Brain pericyte (primary cell): ENCODE measurements around the gene HOXB13.
"Not testable (repeated sequence)": the region's sequence is repeated elsewhere in the genome, so short reads cannot be mapped to it uniquely, and the experiment has no call there.

ENCODE experiments used
- DNase-seq: peaks from one replicate; pipeline ENCODE4 v3.0.0-alpha.2; 2012; ENCODE audit warnings: low read depth, low spot score

Gene HOXB13

DNA sequence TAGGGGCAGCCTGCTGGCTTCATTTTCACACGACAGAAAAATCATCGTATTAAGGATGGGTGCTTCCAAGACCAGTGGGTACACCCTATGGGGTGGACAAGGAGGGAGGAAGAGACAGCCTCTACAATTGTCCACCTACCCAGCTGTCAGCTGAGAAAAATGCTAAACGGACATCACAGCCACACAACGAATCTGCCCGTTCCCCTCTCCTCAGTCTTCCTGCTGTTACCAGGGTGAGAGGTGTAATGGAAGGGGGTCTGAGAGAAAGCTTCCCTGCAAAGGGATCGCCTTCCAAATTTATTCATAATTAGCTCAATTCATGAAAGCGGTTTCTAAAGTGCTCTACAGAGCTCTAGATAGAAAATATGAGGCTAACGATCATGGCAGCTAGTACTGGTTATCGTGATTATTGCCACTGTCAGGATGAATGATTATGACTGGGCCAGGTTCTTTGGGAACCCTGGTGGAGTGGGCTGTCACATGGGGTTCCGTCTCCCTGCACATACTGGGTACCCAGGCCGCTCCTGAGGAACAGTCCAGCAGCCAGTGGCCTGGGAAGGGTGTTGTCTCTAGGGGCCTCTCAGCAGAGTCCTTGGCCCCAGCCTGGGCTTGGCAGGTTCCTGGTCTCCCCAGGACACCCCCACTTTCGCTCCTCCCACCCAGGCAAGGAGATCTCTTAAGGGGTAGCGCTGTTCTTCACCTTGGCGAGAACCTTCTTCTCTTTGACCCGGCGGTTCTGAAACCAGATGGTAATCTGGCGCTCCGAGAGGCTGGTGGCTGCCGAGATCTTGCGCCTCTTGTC, 2.2 kb downstream of the HOXB13 start:
- DNase-seq = no peak

DNA sequence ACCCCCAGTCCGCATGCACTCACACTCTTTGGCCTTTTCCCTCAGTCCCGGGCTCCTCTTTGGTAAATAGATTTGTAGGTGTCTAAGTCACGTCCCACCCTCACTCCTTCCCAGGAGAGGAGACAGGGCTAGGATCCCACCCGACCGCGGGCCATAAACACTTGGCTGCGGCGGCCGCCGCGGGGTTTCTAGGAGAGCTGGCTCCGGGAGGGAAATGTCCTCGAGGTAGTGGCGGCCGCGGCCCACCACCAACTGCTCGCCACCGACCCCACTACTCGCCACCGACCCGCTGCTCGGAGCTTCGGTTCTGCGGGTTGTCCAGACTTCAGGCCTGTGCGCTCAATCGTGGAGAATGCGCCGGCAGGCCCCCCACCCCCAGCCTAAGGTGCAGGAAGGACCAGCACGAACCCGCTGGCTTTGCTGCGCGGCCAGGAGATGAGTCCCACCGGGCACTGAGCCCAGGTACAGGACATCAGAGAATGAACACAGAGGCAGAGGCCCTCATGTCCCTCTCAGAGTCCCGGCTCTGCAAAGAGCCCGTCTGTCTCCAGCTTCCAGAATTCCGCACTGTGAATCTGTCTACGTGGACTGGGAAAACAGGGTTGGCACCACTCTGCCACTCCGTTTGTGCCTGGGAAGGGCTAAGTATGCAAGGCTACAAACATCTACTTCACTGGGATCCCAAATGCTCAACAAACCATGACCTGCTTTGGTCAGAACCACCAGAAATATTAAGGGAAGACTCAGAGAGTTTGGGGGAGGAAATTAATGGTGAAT, 3.1 kb downstream of the HOXB13 start:
- no peak for DNase-seq

DNA sequence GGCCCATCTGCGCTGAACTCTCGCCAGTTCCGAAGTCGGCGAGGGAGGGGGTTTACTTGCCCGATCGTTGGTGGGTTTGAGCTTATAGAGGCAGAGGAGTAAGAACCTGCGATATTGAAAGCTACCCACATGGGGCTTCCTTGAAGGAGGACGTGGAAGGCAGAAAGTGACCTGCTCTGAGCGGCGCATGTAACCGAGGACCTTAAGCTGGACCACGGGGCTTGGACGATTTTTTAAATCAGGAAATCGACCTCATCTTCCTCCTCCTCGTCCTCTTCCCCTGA, 3.6 kb downstream of the HOXB13 start:
- DNase-seq = no peak

DNA sequence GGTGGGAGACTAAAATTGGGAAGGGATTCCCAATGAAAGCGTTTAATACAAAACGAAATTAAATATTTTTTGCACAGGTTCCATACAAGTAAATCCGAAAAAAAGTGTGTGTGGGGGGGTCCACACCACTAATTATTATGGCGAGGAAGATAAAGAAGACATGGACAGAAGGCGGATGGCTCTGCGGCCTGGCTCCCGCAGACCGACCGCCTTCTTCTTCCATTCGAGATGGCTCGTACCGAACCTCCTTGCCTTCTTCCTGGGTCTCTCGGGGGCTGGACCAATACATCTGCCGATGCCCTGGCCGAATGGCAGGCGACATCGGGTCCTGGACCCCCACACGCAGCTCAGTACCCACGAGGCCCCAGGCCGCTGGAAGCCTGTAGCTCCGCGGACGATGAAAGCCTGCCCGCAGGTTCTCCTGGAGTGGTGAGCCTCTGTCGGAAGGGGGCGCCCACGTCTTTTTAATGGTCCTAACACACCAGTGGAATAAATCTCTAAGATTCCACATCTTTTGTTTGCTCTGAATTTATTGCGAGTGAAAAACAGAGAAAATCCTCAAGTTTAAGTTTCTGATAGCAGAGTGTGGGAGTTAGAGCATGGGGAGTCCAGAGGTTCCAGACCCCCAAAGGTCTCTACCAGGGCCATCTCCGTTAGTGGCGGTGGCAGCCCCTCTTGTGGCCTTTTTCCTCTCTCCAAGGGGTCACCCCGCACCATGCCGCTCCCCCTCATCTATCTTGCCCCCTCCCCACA, 4.1 kb downstream of the HOXB13 start:
- no peak for DNase-seq

DNA sequence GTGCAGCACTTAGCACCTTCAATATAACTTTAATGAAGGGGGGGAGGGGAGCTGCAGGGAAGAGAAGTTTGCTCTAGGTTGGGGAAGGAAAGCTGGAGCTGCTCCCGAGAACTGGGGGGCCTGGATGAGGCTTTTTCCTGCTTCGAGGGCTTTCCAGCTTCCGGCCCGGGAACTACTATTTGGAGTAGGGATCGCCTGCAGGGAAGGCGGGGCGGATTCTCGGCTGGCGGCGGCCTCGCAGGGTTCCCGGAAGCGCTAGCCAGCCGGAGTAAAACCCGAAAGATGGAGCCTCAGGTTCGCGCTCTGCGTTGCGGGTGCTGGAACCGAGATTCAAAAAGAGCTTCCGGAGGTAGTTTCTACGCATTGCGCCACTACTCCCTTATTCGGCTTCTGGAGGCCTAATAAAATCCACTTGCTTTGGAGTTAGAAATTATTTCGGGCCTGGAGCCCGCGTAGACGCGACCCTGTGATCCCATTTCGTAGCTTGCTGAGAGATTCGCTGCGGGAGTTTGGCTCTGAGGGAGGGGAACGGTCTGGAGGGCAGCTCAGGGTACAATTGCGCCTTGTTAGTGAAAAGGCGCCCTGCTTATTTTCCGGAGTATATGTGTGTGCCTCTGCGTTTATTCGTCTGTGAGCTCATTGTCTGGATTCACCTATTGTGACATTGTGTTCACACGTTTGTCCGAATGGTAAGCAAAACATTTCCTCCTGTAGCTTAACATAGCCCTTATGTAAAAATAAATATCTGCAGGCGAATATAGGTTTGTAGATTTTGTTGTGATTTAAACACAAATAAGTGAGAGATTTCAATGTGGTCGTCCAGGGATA, 4.9 kb downstream of the HOXB13 start:
- DNase-seq = no peak

DNA sequence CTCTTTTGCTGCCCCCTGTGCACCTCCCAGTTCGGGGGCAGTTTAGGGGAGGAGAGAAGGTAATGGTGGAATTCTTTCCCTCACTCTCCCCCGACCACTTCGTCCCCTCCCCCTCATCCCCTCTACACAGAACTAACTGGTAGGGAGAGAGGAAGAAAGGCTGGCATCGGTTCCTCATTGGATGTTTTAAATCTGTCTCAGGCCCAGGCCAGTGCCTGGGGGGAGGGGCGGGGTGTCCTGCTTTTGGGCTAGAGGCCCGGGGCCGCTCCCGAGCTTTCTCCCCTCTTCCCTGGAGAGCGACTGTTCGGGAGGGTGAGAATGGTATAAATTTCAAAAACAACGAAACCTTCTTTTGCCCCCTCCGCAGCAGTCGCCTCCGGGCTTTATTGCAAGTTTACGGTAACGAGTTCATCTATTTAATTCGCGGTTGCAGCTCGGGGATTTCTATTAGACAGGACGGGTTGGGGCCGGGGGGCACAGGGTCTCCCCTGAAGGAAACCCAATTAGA, 5.6 kb downstream of the HOXB13 start, which contains the start of gene PRAC2:
Gene PRAC2, plus strand, starts transcription at position 271 of the 508 bp plus-strand sequence. CDS start 1,226 bp downstream, outside the sequence.
- no peak for DNase-seq

DNA sequence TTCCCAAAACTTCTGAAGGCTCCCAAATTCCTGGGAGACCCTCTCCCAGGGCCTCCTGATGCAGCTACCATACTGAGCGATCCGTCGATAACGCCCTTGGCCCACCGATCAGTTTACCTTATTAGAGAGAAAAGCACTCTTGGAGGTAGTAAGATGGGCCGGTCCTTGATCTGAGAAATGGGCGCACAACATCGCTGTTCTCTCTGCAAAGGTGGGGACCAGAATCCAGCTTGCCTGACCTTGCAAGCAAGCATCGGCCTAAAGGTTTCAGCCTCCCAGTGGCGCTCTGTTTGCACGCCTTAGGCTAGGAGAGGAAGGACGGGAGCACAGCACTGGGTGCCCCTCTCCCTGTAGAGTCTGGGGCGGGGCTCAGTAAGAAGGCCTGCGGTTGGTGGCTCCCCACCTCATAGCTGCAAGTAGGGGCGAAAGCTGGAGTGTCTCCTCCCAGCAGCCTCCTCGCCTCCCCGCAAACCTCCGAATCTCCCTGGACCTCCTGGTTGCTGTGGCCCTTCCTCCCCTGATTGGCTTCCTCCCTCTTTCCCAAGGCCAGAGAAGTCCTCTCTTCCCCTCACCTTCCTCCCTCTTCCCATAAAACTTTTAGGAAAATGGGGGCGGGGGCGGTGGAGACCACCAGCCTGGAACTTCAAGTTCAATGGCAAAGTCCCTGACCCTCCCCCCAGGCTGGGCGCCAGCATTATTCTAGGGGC, 6.2 kb downstream of the HOXB13 start, which contains the start of gene PRAC1:
Gene PRAC1, minus strand, starts transcription at position 318 of the 707 bp plus-strand sequence. Its CDS starts 126 bp downstream, at position 192.
- DNase-seq = no peak

DNA sequence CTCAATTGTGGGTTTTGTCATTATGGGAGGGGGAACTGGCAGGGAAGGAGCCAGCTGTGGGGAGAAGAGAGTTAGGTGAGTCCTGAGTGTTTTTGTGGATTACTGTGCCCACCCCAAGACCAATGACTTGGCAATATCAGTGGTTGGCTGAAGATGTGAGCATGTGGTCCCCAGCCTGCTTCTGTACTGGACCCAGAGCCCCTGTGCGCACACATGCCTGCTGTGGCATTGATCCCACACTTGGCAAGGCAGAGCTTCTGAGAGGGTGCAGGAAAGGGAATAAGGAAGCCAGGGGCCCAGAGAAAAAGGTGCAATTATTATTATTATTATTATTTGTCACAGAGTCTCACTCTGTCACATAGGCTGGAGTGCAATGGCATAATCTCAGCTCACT, 7.5 kb downstream of the HOXB13 start:
- no peak for DNase-seq

DNA sequence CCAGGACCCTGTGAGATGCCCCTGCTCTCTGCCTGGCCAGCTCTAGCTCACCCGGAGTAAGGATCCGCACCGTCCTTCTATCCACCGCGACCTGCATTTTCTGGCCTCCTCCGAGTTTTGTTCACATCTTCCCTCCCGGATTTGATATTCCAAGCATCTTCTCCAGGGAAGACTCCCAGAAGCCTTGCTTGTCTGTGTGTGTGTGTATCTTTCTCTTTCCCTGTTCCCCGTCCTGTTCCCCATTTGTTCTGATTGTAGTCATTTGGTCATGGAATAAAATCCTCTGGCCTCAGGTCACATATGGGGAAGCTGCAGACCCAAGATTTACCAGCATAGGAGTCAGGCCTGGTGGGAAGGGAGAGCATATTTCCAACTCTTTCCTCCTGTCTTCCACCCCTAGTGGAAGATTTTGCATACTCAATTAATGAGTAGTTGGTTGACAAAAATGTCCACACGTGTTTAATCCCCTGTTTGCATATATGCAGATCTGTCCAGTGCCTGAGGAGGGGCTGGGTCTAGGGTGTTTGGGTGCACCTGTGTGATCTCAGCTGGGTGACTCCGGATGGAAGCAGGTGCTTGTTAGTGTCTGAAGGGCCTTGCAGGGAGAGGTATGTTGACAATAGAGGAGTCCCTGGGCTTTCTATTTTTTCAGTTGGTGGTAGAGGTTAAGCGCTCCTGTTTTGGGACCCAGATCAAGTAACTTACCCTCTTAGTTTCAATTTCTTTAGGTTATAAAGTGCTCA, 8.1 kb downstream of the HOXB13 start:
- no peak for DNase-seq

DNA sequence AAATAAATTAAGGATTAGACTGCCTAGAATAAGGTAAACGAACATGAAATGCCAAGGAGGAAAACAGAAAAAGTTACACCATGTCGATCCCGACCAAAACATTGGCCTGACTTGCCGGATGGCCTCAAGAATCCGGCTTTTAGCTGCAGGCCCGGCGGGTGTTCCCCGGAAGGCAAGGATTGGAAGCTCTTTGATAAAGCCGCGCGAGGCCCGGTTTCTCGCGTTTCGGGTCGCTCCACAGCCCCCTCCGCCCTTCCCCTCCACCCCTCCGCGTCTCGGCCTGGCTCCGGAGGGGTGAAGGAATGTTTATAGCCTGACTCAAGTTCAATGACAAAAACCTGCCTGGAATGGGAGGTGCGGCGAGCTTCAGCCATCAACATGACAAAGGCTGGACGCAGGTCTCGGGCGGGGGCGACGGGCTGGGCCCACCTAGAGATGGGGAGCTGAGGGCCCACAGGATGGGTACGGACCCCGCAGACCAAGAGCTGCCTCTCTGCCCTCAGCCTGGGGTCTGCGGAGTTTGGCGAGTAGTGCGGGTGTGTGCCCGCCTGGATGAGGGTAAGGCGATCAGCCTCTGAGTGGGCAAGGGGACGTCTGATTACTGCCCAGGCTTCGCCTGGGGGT, 8.8 kb downstream of the HOXB13 start:
- no peak for DNase-seq

DNA sequence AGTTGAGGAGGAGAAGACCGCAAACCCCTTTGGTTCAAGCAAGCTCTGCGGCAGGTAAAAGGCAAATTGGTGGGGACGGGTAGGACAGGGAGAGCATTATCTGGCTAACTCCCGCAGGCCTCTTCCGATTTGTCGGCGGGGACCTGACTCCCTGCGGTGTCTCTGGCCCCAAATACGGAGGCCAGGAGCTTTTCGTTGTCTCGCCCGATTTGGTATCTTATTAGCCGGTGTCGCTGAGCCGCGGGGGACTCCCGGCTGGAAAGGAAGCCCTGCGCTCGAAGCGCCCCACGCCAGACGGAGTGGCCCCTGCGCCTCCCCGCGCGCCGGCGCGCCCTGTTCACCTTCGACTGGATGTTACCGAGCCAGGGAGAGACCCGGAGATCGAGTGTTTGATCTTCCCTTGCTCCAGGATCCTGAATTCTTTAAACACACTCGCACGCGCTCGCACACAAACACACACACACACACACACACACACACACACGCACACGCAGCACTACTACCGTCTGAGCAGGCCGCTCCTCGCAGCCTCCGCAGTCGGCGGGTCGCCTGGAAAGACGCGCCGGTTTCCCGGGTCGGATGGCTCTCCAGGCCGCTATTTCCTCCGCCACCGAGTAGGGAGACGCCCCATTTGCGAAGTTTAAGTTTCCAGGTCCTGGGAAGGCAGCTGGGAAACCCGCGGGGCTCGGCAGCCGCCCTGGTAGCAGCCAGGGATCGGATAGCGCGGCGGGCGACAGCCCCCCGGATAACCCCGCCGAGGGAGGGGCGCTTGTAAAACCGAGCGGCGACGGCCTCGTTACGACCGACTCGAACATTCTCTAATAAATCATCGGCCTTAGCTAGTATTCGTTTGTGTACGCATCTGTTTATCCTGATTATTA, 9.5 kb downstream of the HOXB13 start:
- no peak for DNase-seq

DNA sequence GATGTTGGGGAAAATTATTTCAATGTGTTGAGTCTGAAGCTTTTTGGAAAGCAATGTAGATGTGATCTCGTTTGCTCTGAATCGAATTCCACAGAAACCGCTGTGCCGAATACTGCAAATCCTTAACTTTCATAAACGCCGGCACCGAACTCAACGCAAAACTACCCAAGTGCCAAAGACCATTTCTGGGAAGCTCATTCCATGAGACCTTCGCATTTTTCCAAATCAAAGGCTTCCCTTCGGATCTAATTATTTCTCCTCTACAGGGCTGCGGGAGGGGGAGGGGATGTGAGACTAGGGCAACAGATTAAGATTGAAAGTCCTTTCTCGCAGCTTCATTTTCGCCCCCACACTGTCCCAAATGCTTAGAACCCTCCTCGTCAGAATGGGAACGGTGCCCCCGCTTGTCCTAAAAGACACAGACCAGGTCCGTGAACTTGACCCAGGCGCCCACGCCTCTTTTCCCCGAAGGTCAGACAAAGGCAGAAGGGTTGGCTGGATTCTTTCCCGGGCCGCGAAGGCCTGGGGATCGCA, 10.3 kb downstream of the HOXB13 start:
- DNase-seq = no peak

DNA sequence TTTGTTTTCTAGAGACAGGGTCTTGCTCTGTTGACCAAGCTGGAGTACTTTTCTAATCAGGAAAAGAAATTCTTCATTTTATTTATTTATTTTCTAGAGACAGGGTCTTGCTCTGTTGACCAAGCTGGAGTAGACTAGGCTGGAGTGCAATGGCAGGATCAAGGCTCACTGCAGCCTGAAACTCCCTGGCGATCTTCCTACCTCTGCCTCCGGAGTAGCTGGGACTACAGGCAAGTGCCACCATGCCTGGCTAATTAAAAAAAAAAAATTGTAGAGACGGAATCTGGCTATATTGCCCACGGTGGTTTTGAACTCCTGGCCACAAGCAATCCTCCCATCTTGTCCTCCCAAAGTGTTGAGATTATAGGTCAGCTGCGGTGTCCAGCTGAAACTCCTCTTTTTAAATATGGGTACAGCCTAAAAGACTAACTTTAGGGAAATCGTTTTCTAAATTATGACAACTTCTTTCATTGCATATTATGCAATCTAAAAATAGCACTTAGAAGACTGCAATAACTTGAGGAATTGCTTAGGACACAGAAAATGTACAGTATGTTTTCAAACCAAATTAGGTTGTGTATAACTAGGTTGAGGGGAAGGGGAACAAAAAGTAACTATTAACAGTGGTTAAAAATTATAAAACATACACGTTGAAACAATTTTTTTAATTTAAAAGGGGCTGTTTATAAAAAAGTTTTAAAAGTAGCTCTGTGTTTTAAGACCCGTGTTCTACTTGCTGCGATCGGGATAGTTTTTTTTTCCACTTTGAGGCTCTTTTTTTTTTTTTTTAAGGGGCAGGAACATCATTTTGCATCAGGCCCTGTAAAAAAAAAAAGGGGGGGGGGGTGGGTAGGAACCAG, 11.0 kb downstream of the HOXB13 start:
- no peak for DNase-seq

DNA sequence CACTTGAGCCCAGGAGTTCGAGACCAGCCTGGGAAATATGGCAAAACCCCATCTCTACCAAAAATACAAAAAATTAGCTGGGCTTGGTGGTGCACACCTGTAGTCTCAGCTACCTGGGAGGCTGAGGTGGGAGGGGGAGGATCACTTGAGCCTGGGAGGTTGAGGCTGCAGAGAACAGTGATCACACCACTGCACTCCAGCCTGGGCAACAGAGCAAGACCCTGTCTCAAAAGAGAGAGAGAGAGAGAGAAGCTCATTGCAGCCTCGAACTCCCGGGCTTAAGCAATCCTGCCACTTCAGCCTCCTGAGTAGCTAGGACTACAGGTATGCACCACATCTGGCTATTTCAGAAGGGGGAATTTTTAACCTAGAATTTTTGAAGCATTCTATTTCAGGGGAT, 12.0 kb downstream of the HOXB13 start:
- DNase-seq = not testable (repeated sequence)

DNA sequence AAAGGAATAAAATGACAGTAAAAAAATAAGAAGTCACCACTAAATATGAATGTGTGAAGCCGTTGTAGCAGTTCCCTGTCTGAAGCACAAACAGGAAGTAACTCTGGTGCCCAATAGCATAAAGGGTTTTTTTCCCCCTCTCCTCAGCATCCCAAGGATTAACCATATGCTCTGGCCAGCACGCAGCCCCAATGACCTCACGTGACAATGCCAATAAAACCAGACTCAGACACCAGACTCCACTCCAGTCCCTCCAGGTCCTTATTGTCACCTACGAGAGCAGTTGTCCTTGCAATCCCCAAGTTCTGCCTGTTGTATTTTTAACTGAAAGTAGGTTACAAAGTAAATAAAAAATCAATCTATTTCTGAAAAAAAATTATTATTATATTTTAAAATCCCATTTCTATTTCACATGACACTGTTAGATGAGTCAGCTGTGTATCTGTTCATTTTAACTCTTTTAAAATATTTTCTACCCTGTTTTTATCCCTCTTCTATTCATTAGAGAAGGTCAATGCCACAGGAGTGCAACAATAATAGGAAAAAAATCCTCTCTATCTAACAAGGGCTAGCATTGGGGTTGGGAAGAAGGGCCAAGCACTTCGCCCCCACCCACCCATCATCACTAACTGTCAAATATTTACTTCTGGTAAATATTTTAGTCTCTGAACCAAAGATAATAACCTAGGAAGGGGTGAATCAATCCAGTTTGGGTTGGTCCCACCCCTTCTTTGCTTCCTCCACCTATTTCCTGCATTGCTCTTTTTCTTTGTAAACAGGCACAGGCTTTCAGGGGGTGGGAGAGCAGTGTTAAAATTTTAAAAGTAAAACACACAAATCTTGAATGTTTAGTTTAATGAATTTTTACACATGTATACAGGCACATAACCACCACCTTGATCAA, 12.8 kb downstream of the HOXB13 start:
- DNase-seq = no peak

DNA sequence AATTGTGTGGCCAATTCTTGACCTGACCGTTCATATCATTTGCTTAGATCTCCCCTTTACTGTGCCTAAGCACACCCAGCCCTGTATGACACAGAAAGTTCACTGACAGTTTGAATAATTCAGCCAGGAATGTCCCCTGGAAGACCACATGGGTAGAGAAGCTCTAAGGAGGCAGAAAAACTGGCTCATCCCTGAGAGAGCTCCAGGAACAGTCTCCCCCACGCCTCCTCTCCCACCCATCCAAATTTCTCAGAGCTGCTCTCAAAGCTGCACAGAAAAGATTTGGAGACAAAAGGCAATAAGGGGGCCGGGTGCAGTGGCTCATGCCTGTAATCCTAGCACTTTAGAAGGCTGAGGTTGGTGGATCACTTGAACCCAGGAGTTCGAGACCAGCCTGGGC, 17.4 kb downstream of the HOXB13 start:
- no peak for DNase-seq
